Karpas-422 (cell line): ENCODE data around the gene THSD7B. TPM values are rescaled to one million over a fixed set of nuclear protein-coding genes. Genes with fewer than 3 reads are reported as not detected.
"Not testable (repeated sequence)": the region's sequence is repeated elsewhere in the genome, so short reads cannot be mapped to it uniquely, and the experiment has no call there.

Source experiments
- DNase-seq: peaks from one replicate; pipeline ENCODE4 v3.0.0-alpha.2; 2015
- H2AFZ ChIP-seq: fragments of 200-600 bp; sonication (generic); 2 replicates; pipeline ENCODE4 v1.6.1; 2014; ENCODE audit warnings: antibody characterized with exemption, low read length, mixed read lengths
- H3K27ac ChIP-seq: fragments of 200-600 bp; sonication (generic); 2 replicates; pipeline ENCODE4 v1.5.1; 2014; ENCODE audit warnings: mild to moderate bottlenecking, low read length, moderate library complexity
- H3K27me3 ChIP-seq: fragments of 200-600 bp; sonication (generic); 2 replicates; pipeline ENCODE4 v1.6.1; 2014; ENCODE audit warnings: low read length, mixed read lengths
- H3K36me3 ChIP-seq: fragments of 200-600 bp; sonication (generic); 2 replicates; pipeline ENCODE4 v1.6.1; 2014; ENCODE audit warnings: low read length, mixed read lengths; ENCODE audit not compliant: insufficient read depth
- H3K4me1 ChIP-seq: fragments of 200-600 bp; sonication (generic); 2 replicates; pipeline ENCODE4 v1.6.1; 2014; ENCODE audit warnings: mild to moderate bottlenecking, low read length, mixed read lengths
- H3K4me2 ChIP-seq: fragments of 200-600 bp; sonication (generic); 2 replicates; pipeline ENCODE4 v1.6.1; 2014; ENCODE audit warnings: low read length, low read depth, mild to moderate bottlenecking; ENCODE audit not compliant: poor library complexity, severe bottlenecking
- H3K4me3 ChIP-seq: fragments of 200-600 bp; sonication (generic); 2 replicates; pipeline ENCODE4 v1.5.1; 2014; ENCODE audit warnings: mild to moderate bottlenecking, antibody characterized with exemption, low read length, mixed read lengths
- H3K79me2 ChIP-seq: fragments of 200-600 bp; sonication (generic); 2 replicates; pipeline ENCODE4 v1.6.1; 2014; ENCODE audit warnings: mild to moderate bottlenecking, low read length, mixed read lengths
- H3K9ac ChIP-seq: fragments of 200-600 bp; sonication (generic); 2 replicates; pipeline ENCODE4 v1.6.0; 2014; ENCODE audit warnings: low read length
- H3K9me2 ChIP-seq: fragments of 200-600 bp; sonication (generic), shearing (Covaris generic); replicated peaks from 2 replicates; pipeline ENCODE4 v1.6.0; 2014; ENCODE audit warnings: mild to moderate bottlenecking, low read length, moderate library complexity; ENCODE audit not compliant: insufficient read depth
- H3K9me3 ChIP-seq: fragments of 300-700, 200-600 bp; sonication (generic); 2 replicates; pipeline ENCODE4 v1.6.1; 2014; ENCODE audit warnings: low read length, mixed read lengths
- H4K20me1 ChIP-seq: fragments of 200-600 bp; sonication (generic); 2 replicates; pipeline ENCODE4 v1.6.1; 2014; ENCODE audit warnings: mild to moderate bottlenecking, antibody characterized with exemption, low read length, low read depth; ENCODE audit not compliant: insufficient read depth
- total RNA-seq: library from RNA; depleted of rRNA; stranded (reverse); fragments of >200 nt; shearing (Covaris generic); gene quantifications from 2 replicates; pipeline ENCODE4 v1.2.3, GENCODE V29; 2014; ENCODE audit warnings: low replicate concordance

THSD7B gene
- total RNA-seq, 1 experiment from 2014 or later, result not detected

- DNase-seq, result no peak
- no peak overlapping the region for H3K27ac ChIP-seq
- H3K4me1 ChIP-seq, result no peaks in the 10 kb centered on the region
- no peaks in the 10 kb centered on the region for H3K9me2 ChIP-seq
- H3K4me2 ChIP-seq, result no peak overlapping the region
- no peaks in the 10 kb centered on the region for H3K36me3 ChIP-seq
- H3K79me2 ChIP-seq, result no peaks in the 10 kb centered on the region
- no peaks in the 10 kb centered on the region for H3K9me3 ChIP-seq
- H3K27me3 ChIP-seq, result no peaks in the 10 kb centered on the region
- no peak overlapping the region for H2AFZ ChIP-seq
- H3K9ac ChIP-seq, result no peak overlapping the region
- H4K20me1 ChIP-seq, result no peaks in the 10 kb centered on the region
- no peak overlapping the region for H3K4me3 ChIP-seq
Observed at GRCh38 chr2:136966485-136966884, 201.1 kb downstream of the THSD7B start.

GRCh38 chr2:136980303-136980702 is 215.0 kb downstream of the THSD7B start:
- no peak overlapping the region for H3K4me3 ChIP-seq
- H3K9me2 ChIP-seq, result no peaks in the 10 kb centered on the region
- no peaks in the 10 kb centered on the region for H3K27me3 ChIP-seq
- H4K20me1 ChIP-seq, result no peaks in the 10 kb centered on the region
- H2AFZ ChIP-seq, result no peak overlapping the region
- no peaks in the 10 kb centered on the region for H3K9me3 ChIP-seq
- no peak overlapping the region for H3K4me2 ChIP-seq
- DNase-seq, result no peak
- no peaks in the 10 kb centered on the region for H3K4me1 ChIP-seq
- no peak overlapping the region for H3K27ac ChIP-seq
- H3K36me3 ChIP-seq, result no peaks in the 10 kb centered on the region
- no peaks in the 10 kb centered on the region for H3K79me2 ChIP-seq
- H3K9ac ChIP-seq, result no peak overlapping the region

- H3K36me3 ChIP-seq, H3K9me3 ChIP-seq, H3K27me3 ChIP-seq, H3K79me2 ChIP-seq, H2AFZ ChIP-seq, H3K27ac ChIP-seq, H4K20me1 ChIP-seq, H3K4me2 ChIP-seq, H3K4me1 ChIP-seq, H3K9ac ChIP-seq, H3K4me3 ChIP-seq, DNase-seq, H3K9me2 ChIP-seq: not testable (repeated sequence)
Observed at GRCh38 chr2:136981689-136982088, 216.3 kb downstream of the THSD7B start.

DNA sequence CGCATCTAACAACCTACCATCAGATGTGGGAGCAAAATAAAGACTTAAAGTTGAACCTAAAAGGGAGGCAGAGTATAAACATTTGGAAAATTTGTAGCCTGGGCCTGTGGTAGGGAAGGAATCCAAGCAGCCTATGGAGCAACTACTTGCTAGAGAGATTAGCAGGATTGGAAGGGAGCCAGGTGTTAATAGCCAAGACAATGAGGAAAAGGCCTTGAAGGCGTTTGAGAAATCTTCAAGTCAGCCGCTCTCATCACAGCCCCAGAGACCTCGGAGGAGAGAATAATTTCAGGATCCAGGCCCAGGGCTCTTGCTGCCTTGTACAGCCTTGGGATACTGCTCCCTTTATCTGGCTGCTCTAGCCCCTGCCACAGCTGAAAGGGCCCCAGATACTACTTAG is 219.7 kb downstream of the THSD7B start:
- Histone ChIP-seq H3K79me2 (no peaks in the 10 kb centered on the region), H3K27me3 (no peaks in the 10 kb centered on the region), H3K4me1 (no peaks in the 10 kb centered on the region), H3K4me3 (no peak overlapping the region), H3K4me2 (no peak overlapping the region), H4K20me1 (no peaks in the 10 kb centered on the region), H3K9me2 (no peaks in the 10 kb centered on the region), H3K9me3 (no peaks in the 10 kb centered on the region), H3K27ac (no peak overlapping the region), H2AFZ (no peak overlapping the region), H3K36me3 (no peaks in the 10 kb centered on the region), H3K9ac (no peak overlapping the region)
- DNase-seq, result no peak

GRCh38 chr2:136986605-136987221 is 221.4 kb downstream of the THSD7B start:
- H3K9me2 ChIP-seq, result no peaks in the 10 kb centered on the region
- no peaks in the 10 kb centered on the region for H3K79me2 ChIP-seq
- no peaks in the 10 kb centered on the region for H3K4me1 ChIP-seq
- no peaks in the 10 kb centered on the region for H4K20me1 ChIP-seq
- no peaks in the 10 kb centered on the region for H3K9me3 ChIP-seq
- no peak overlapping the region for H3K4me3 ChIP-seq
- no peaks in the 10 kb centered on the region for H3K36me3 ChIP-seq
- no peak for DNase-seq
- no peaks in the 10 kb centered on the region for H3K27me3 ChIP-seq
- no peak overlapping the region for H3K27ac ChIP-seq
- H3K4me2 ChIP-seq, result no peak overlapping the region
- H3K9ac ChIP-seq, result no peak overlapping the region
- H2AFZ ChIP-seq, result no peak overlapping the region

- H3K79me2 ChIP-seq, result no peaks in the 10 kb centered on the region
- H3K4me2 ChIP-seq, result no peak overlapping the region
- H3K4me1 ChIP-seq, result no peaks in the 10 kb centered on the region
- H3K27me3 ChIP-seq, result no peaks in the 10 kb centered on the region
- no peak overlapping the region for H3K4me3 ChIP-seq
- H3K9me2 ChIP-seq, result no peaks in the 10 kb centered on the region
- no peak overlapping the region for H3K9ac ChIP-seq
- no peak for DNase-seq
- no peaks in the 10 kb centered on the region for H3K9me3 ChIP-seq
- H2AFZ ChIP-seq, result no peak overlapping the region
- no peak overlapping the region for H3K27ac ChIP-seq
- H3K36me3 ChIP-seq, result no peaks in the 10 kb centered on the region
- no peaks in the 10 kb centered on the region for H4K20me1 ChIP-seq
Observed at GRCh38 chr2:136990316-136990715, 225.0 kb downstream of the THSD7B start.

GRCh38 chr2:136994793-136995192 is 229.4 kb downstream of the THSD7B start:
- Histone ChIP-seq H3K9ac (no peak overlapping the region), H3K9me3 (no peaks in the 10 kb centered on the region), H3K27ac (no peak overlapping the region), H3K4me3 (no peak overlapping the region), H3K9me2 (no peaks in the 10 kb centered on the region), H3K27me3 (no peaks in the 10 kb centered on the region), H3K79me2 (no peaks in the 10 kb centered on the region), H3K4me2 (no peak overlapping the region), H3K36me3 (no peaks in the 10 kb centered on the region), H3K4me1 (no peaks in the 10 kb centered on the region), H2AFZ (no peak overlapping the region), H4K20me1 (no peaks in the 10 kb centered on the region)
- DNase-seq, result no peak

- Histone ChIP-seq H3K4me3 (no peak overlapping the region), H3K9ac (no peak overlapping the region), H3K27me3 (no peaks in the 10 kb centered on the region), H3K9me2 (no peaks in the 10 kb centered on the region), H3K79me2 (no peaks in the 10 kb centered on the region), H3K27ac (no peak overlapping the region), H2AFZ (no peak overlapping the region), H4K20me1 (no peaks in the 10 kb centered on the region), H3K4me2 (no peak overlapping the region), H3K9me3 (no peaks in the 10 kb centered on the region), H3K4me1 (no peaks in the 10 kb centered on the region), H3K36me3 (no peaks in the 10 kb centered on the region)
- no peak for DNase-seq
Observed at GRCh38 chr2:136997557-136997956, 232.2 kb downstream of the THSD7B start.

DNA sequence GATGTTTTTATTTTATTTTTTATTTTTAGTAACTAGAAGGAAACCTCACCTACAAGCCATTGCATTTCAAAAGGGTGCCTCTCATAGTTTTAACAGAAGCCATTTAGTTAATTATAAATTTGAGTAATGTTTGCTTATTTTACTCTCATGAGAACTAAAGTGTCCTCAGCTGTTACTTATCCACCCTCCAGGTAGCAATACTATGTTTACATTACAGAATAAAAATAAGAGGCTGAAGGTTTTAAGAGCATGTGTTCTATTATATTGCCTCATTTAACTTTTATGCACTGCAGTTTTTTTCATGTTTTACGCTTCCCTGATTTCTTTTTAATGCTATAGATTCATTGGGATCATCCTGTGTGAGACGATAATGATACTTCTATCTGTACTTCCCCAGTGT is 235.5 kb downstream of the THSD7B start:
- Histone ChIP-seq H4K20me1 (no peaks in the 10 kb centered on the region), H3K79me2 (no peaks in the 10 kb centered on the region), H3K9me3 (no peaks in the 10 kb centered on the region), H3K9ac (no peak overlapping the region), H3K9me2 (no peaks in the 10 kb centered on the region), H3K4me1 (no peaks in the 10 kb centered on the region), H3K27me3 (no peaks in the 10 kb centered on the region), H3K27ac (no peak overlapping the region), H3K4me2 (no peak overlapping the region), H3K36me3 (no peaks in the 10 kb centered on the region), H2AFZ (no peak overlapping the region), H3K4me3 (no peak overlapping the region)
- no peak for DNase-seq
